HL-60/S4 treated with phorbol 12-myristate 13-acetate at 8.2 ng/mL for 4 days and 3 days (cell line): ENCODE data around the gene PDZD2.

ENCODE experiments used
- in situ Hi-C: fragments of 300-500 bp; cut with MboI; formaldehyde crosslinking; loops from 2 replicates; pipeline ENCODE4 v1.15.0; 2022; ENCODE audit warnings: low sequenced_read_pairs

Gene PDZD2

GRCh38 chr5:31908396-31908795 is 269.5 kb downstream of the PDZD2 start:
- in situ Hi-C loops = no loop called here

- in situ Hi-C loops = no loop called here
Measured at GRCh38 chr5:31909073-31909472, 270.1 kb downstream of the PDZD2 start.

- in situ Hi-C loops = no loop called here
Measured at GRCh38 chr5:31911291-31912265, 272.6 kb downstream of the PDZD2 start.

GRCh38 chr5:31913808-31914207 is 274.9 kb downstream of the PDZD2 start:
- in situ Hi-C loops = no loop called here

- in situ Hi-C loops = no loop called here
Measured at GRCh38 chr5:31916327-31916726, 277.4 kb downstream of the PDZD2 start.

GRCh38 chr5:31918739-31919138 is 279.8 kb downstream of the PDZD2 start:
- in situ Hi-C loops = no loop called here

- in situ Hi-C loops = no loop called here
Measured at GRCh38 chr5:31921852-31922305, 282.9 kb downstream of the PDZD2 start.

- in situ Hi-C loops = no loop called here
Measured at GRCh38 chr5:31924005-31924404, 285.1 kb downstream of the PDZD2 start.

- in situ Hi-C loops = no loop called here
Measured at GRCh38 chr5:31931874-31932273, 292.9 kb downstream of the PDZD2 start.

GRCh38 chr5:31934156-31934555 is 295.2 kb downstream of the PDZD2 start:
- in situ Hi-C loops = no loop called here

- in situ Hi-C loops = no loop called here
Measured at GRCh38 chr5:31935496-31936369, 296.8 kb downstream of the PDZD2 start.

- in situ Hi-C loops = no loop called here
Measured at GRCh38 chr5:31936683-31937082, 297.8 kb downstream of the PDZD2 start.

GRCh38 chr5:31937226-31937625 is 298.3 kb downstream of the PDZD2 start:
- in situ Hi-C loops = no loop called here

GRCh38 chr5:31937703-31938102 is 298.8 kb downstream of the PDZD2 start:
- in situ Hi-C loops = no loop called here

GRCh38 chr5:31939151-31939550 is 300.2 kb downstream of the PDZD2 start:
- in situ Hi-C loops = no loop called here

GRCh38 chr5:31941151-31941755 is 302.3 kb downstream of the PDZD2 start:
- in situ Hi-C loops = no loop called here

GRCh38 chr5:31942546-31942945 is 303.6 kb downstream of the PDZD2 start:
- in situ Hi-C loops = no loop called here

- in situ Hi-C loops = no loop called here
Measured at GRCh38 chr5:31944684-31945445, 305.9 kb downstream of the PDZD2 start.

GRCh38 chr5:31948006-31948405 is 309.1 kb downstream of the PDZD2 start:
- in situ Hi-C loops = no loop called here

GRCh38 chr5:31952067-31952466 is 313.1 kb downstream of the PDZD2 start:
- in situ Hi-C loops = no loop called here
